IPS-18c (cell line): ENCODE measurements around the gene ZSWIM9.
A peak's percentile ranks its signal among the peaks of the same experiment; 100 is the strongest.

Experiments
- H3K4me3 ChIP-seq: 2 replicates; pipeline ENCODE4 v1.7.0; 2013; ENCODE audit warnings: low read depth, mild to moderate bottlenecking, low read length, moderate library complexity; ENCODE audit not compliant: insufficient read depth
- H3K9me3 ChIP-seq: one replicate; pipeline ENCODE4 v1.6.1; 2013; ENCODE audit warnings: mild to moderate bottlenecking, low read length, moderate library complexity; ENCODE audit not compliant: control insufficient read depth, insufficient read depth

ZSWIM9 gene

GRCh38 chr19:48168689-48169088, 1.8 kb upstream of the ZSWIM9 start:
- peaks cover 3% of the 10 kb centered on the region for H3K9me3 ChIP-seq
- no peak overlapping the region for H3K4me3 ChIP-seq

GRCh38 chr19:48169578-48169938, 922 bp upstream of the ZSWIM9 start:
- Histone ChIP-seq H3K9me3 (peaks cover 3% of the 10 kb centered on the region), H3K4me3 (peak overlapping the region; percentile 100)

- peak overlapping the region; percentile 100 for H3K4me3 ChIP-seq
- H3K9me3 ChIP-seq = peaks cover 3% of the 10 kb centered on the region
Measured at GRCh38 chr19:48170817-48171347, 402 bp downstream of the ZSWIM9 start.

GRCh38 chr19:48171710-48172109, 1.2 kb downstream of the ZSWIM9 start:
- Histone ChIP-seq H3K4me3 (0 out of 2 replicates have a peak overlapping the region, but pooled peaks have one; percentile 100), H3K9me3 (peaks cover 3% of the 10 kb centered on the region)

GRCh38 chr19:48174445-48175030, 4.1 kb downstream of the ZSWIM9 start:
- Histone ChIP-seq H3K9me3 (peaks cover 3% of the 10 kb centered on the region), H3K4me3 (no peak overlapping the region)

GRCh38 chr19:48175578-48175977, 5.1 kb downstream of the ZSWIM9 start:
- Histone ChIP-seq H3K9me3 (peaks cover 3% of the 10 kb centered on the region), H3K4me3 (no peak overlapping the region)

- Histone ChIP-seq H3K9me3 (no peaks in the 10 kb centered on the region), H3K4me3 (no peak overlapping the region)
Measured at GRCh38 chr19:48176226-48176625, 5.7 kb downstream of the ZSWIM9 start.

- Histone ChIP-seq H3K9me3 (no peaks in the 10 kb centered on the region), H3K4me3 (no peak overlapping the region; the same call in 1 of the 2 replicates)
Measured at GRCh38 chr19:48181505-48181904, 11.0 kb downstream of the ZSWIM9 start.

GRCh38 chr19:48182434-48182833, 12.0 kb downstream of the ZSWIM9 start:
- H3K4me3 ChIP-seq = no peak overlapping the region
- no peaks in the 10 kb centered on the region for H3K9me3 ChIP-seq

GRCh38 chr19:48183356-48183755, 12.9 kb downstream of the ZSWIM9 start:
- H3K9me3 ChIP-seq = no peaks in the 10 kb centered on the region

GRCh38 chr19:48186015-48186414, 15.5 kb downstream of the ZSWIM9 start:
- Histone ChIP-seq H3K9me3 (no peaks in the 10 kb centered on the region), H3K4me3 (no peak overlapping the region)

More at GRCh38 chr19:48183356-48183755, 12.9 kb downstream of the ZSWIM9 start:
- no peak overlapping the region for H3K4me3 ChIP-seq

- H3K4me3 ChIP-seq = no peak overlapping the region
- H3K9me3 ChIP-seq = no peaks in the 10 kb centered on the region
Measured at GRCh38 chr19:48186541-48186991, 16.1 kb downstream of the ZSWIM9 start.

GRCh38 chr19:48190288-48190884, 19.9 kb downstream of the ZSWIM9 start:
- Histone ChIP-seq H3K4me3 (no peak overlapping the region), H3K9me3 (peaks cover 2% of the 10 kb centered on the region)

- Histone ChIP-seq H3K9me3 (peaks cover 2% of the 10 kb centered on the region), H3K4me3 (no peak overlapping the region)
Measured at GRCh38 chr19:48190885-48191284, 20.4 kb downstream of the ZSWIM9 start.

GRCh38 chr19:48192750-48193149, 22.3 kb downstream of the ZSWIM9 start:
- H3K4me3 ChIP-seq = no peak overlapping the region

GRCh38 chr19:48194041-48194843, 23.8 kb downstream of the ZSWIM9 start:
- Histone ChIP-seq H3K4me3 (no peak overlapping the region), H3K9me3 (peaks cover 2% of the 10 kb centered on the region)

More at GRCh38 chr19:48192750-48193149, 22.3 kb downstream of the ZSWIM9 start:
- H3K9me3 ChIP-seq = peaks cover 2% of the 10 kb centered on the region

GRCh38 chr19:48194844-48195830, 24.7 kb downstream of the ZSWIM9 start:
- H3K4me3 ChIP-seq = no peak overlapping the region
- H3K9me3 ChIP-seq = peaks cover 2% of the 10 kb centered on the region
